ENCODE results near the gene TUBA3C.

TUBA3C gene

GRCh38 chr13:19155321-19155861, 26.2 kb downstream of the TUBA3C start:
- no peaks in the 10 kb centered on the region for H3K27me3 Mint-ChIP-seq
- H3K4me1 Mint-ChIP-seq (ENCODE audit: low read depth): no peaks in the 10 kb centered on the region
- no peak for DNase-seq
- H3K9me3 Mint-ChIP-seq: no peaks in the 10 kb centered on the region
- no peak overlapping the region for H3K4me3 Mint-ChIP-seq
- H3K36me3 Mint-ChIP-seq (ENCODE audit: low read depth): no peaks in the 10 kb centered on the region
- no peak overlapping the region for H3K27ac Mint-ChIP-seq

- H3K36me3 Mint-ChIP-seq (ENCODE audit: low read depth): no peaks in the 10 kb centered on the region
- H3K27me3 Mint-ChIP-seq: no peaks in the 10 kb centered on the region
- no peak overlapping the region for H3K4me3 Mint-ChIP-seq
- H3K4me1 Mint-ChIP-seq (ENCODE audit: low read depth): no peaks in the 10 kb centered on the region
- no peak overlapping the region for H3K27ac Mint-ChIP-seq
- DNase-seq: no peak
- H3K9me3 Mint-ChIP-seq: no peaks in the 10 kb centered on the region
Measured at GRCh38 chr13:19154843-19155242, 26.8 kb downstream of the TUBA3C start.

GRCh38 chr13:19153782-19154450, 27.7 kb downstream of the TUBA3C start:
- DNase-seq: no peak
- Mint-ChIP-seq H3K4me1 (ENCODE audit: low read depth) (no peaks in the 10 kb centered on the region), H3K4me3 (no peak overlapping the region), H3K27ac (no peak overlapping the region), H3K27me3 (no peaks in the 10 kb centered on the region), H3K9me3 (peaks cover 1% of the 10 kb centered on the region), H3K36me3 (ENCODE audit: low read depth) (no peaks in the 10 kb centered on the region)

- Mint-ChIP-seq H3K27ac (no peak overlapping the region), H3K4me1 (ENCODE audit: low read depth) (no peaks in the 10 kb centered on the region), H3K9me3 (peaks cover 2% of the 10 kb centered on the region)
Measured at GRCh38 chr13:19152403-19152802, 29.2 kb downstream of the TUBA3C start.

GRCh38 chr13:19151581-19152263, 29.9 kb downstream of the TUBA3C start:
- no peaks in the 10 kb centered on the region for H3K27me3 Mint-ChIP-seq
- H3K36me3 Mint-ChIP-seq (ENCODE audit: low read depth): no peaks in the 10 kb centered on the region
- no peaks in the 10 kb centered on the region for H3K4me1 Mint-ChIP-seq (ENCODE audit: low read depth)
- H3K27ac Mint-ChIP-seq: no peak overlapping the region
- DNase-seq: no peak
- peaks cover 2% of the 10 kb centered on the region for H3K9me3 Mint-ChIP-seq
- no peak overlapping the region for H3K4me3 Mint-ChIP-seq

More at GRCh38 chr13:19152403-19152802, 29.2 kb downstream of the TUBA3C start:
- DNase-seq: no peak
- H3K27me3 Mint-ChIP-seq: no peaks in the 10 kb centered on the region
- H3K4me3 Mint-ChIP-seq: no peak overlapping the region
- H3K36me3 Mint-ChIP-seq (ENCODE audit: low read depth): no peaks in the 10 kb centered on the region

- no peaks in the 10 kb centered on the region for H3K36me3 Mint-ChIP-seq (ENCODE audit: low read depth)
- DNase-seq: no peak
- H3K9me3 Mint-ChIP-seq: peaks cover 2% of the 10 kb centered on the region
- no peak overlapping the region for H3K27ac Mint-ChIP-seq
- no peaks in the 10 kb centered on the region for H3K27me3 Mint-ChIP-seq
- H3K4me1 Mint-ChIP-seq (ENCODE audit: low read depth): no peaks in the 10 kb centered on the region
- no peak overlapping the region for H3K4me3 Mint-ChIP-seq
Measured at GRCh38 chr13:19150712-19151228, 30.9 kb downstream of the TUBA3C start.

- no peak overlapping the region for H3K4me3 Mint-ChIP-seq
- H3K36me3 Mint-ChIP-seq (ENCODE audit: low read depth): no peaks in the 10 kb centered on the region
- H3K4me1 Mint-ChIP-seq (ENCODE audit: low read depth): no peaks in the 10 kb centered on the region
- no peak for DNase-seq
- H3K9me3 Mint-ChIP-seq: peaks cover 2% of the 10 kb centered on the region
- no peaks in the 10 kb centered on the region for H3K27me3 Mint-ChIP-seq
- no peak overlapping the region for H3K27ac Mint-ChIP-seq
Measured at GRCh38 chr13:19150226-19150625, 31.4 kb downstream of the TUBA3C start.

- DNase-seq: no peak
- Mint-ChIP-seq H3K36me3 (ENCODE audit: low read depth) (no peaks in the 10 kb centered on the region), H3K4me1 (ENCODE audit: low read depth) (no peaks in the 10 kb centered on the region), H3K27ac (no peak overlapping the region), H3K9me3 (peaks cover 2% of the 10 kb centered on the region), H3K4me3 (no peak overlapping the region), H3K27me3 (no peaks in the 10 kb centered on the region)
Measured at GRCh38 chr13:19148561-19148960, 33.1 kb downstream of the TUBA3C start.

Data from activated T-cell treated with anti-CD3 and anti-CD28 coated beads, Interleukin-2, amount 50 U/mL, for 24 hours (primary cell).